Measurements from ENCODE around the gene QPRT.
A peak's percentile ranks its signal among the peaks of the same experiment; 100 is the strongest.
"Not testable (repeated sequence)": the region's sequence is repeated elsewhere in the genome, so short reads cannot be mapped to it uniquely, and the experiment has no call there.

Gene QPRT

GRCh38 chr16:29662729-29663015 is 16.3 kb upstream of the QPRT start:
- ATAC-seq: no peak

GRCh38 chr16:29663016-29663806 is 15.8 kb upstream of the QPRT start, which contains the start of gene SPN:
Gene SPN, plus strand, starts transcription at chr16:29663247. Its CDS starts 482 bp downstream, at chr16:29663729.
- ATAC-seq (peak; percentile 38), DNase-seq (peak; percentile 70)

More at GRCh38 chr16:29662729-29663015, 16.3 kb upstream of the QPRT start:
- DNase-seq: peak; percentile 60

GRCh38 chr16:29663807-29664090 is 15.2 kb upstream of the QPRT start:
- DNase-seq (no peak), ATAC-seq (no peak)

- DNase-seq (peak; percentile 61), ATAC-seq (peak; percentile 24)
Measured at GRCh38 chr16:29664091-29664921, 14.7 kb upstream of the QPRT start.

- DNase-seq: peak; percentile 51
- ATAC-seq: no peak
Measured at GRCh38 chr16:29665294-29666077, 13.5 kb upstream of the QPRT start.

- not testable (repeated sequence) for DNase-seq, ATAC-seq
Measured at GRCh38 chr16:29667322-29667610, 11.7 kb upstream of the QPRT start.

GRCh38 chr16:29667755-29668154 is 11.2 kb upstream of the QPRT start:
- DNase-seq: no peak
- no peak for ATAC-seq

- no peak for ATAC-seq
- DNase-seq: no peak
Measured at GRCh38 chr16:29668267-29668666, 10.7 kb upstream of the QPRT start.

GRCh38 chr16:29673501-29673900 is 5.5 kb upstream of the QPRT start:
- ATAC-seq (no peak), DNase-seq (no peak)

- ATAC-seq: no peak
- no peak for DNase-seq
Measured at GRCh38 chr16:29674188-29674587, 4.8 kb upstream of the QPRT start.

GRCh38 chr16:29675811-29676643 is 3.0 kb upstream of the QPRT start:
- DNase-seq (no peak), ATAC-seq (peak; percentile 39)

- ATAC-seq: no peak
- no peak for DNase-seq
Measured at GRCh38 chr16:29676989-29677785, 1.8 kb upstream of the QPRT start.

- DNase-seq: no peak
- no peak for ATAC-seq
Measured at GRCh38 chr16:29680180-29680598, 1.2 kb downstream of the QPRT start.

- DNase-seq (no peak), ATAC-seq (no peak)
Measured at GRCh38 chr16:29683543-29684090, 4.6 kb downstream of the QPRT start.

GRCh38 chr16:29684679-29685078 is 5.7 kb downstream of the QPRT start:
- ATAC-seq: no peak

GRCh38 chr16:29686740-29687332 is 7.9 kb downstream of the QPRT start:
- DNase-seq: no peak
- no peak for ATAC-seq

More at GRCh38 chr16:29684679-29685078, 5.7 kb downstream of the QPRT start:
- DNase-seq: no peak

- ATAC-seq: no peak
Measured at GRCh38 chr16:29687755-29688154, 8.8 kb downstream of the QPRT start.

GRCh38 chr16:29688172-29688571 is 9.2 kb downstream of the QPRT start:
- ATAC-seq (no peak), DNase-seq (no peak)

More at GRCh38 chr16:29687755-29688154, 8.8 kb downstream of the QPRT start:
- no peak for DNase-seq

GRCh38 chr16:29689490-29690351 is 10.7 kb downstream of the QPRT start:
- DNase-seq, ATAC-seq: not testable (repeated sequence)

Measured in stimulated activated naive CD8-positive, alpha-beta T cell treated with anti-CD3 and anti-CD28 coated beads, Interleukin-15, Interleukin-2, amounts not matched to agents 100 U/mL and 50 U/mL, for 24 hours (primary cell).